HepG2 (cell line): ENCODE data around the gene PHKG1. TPM values are rescaled to one million over a fixed set of nuclear protein-coding genes. Genes with fewer than 3 reads are reported as not detected.

ENCODE experiments used
- ATF3 ChIP-seq: sonication (generic); formaldehyde crosslinking; IDR thresholded peaks from 2 replicates; pipeline ENCODE4 v1.4.0; 2020; ENCODE audit warnings: missing genetic modification reagents
- ERF ChIP-seq: IDR thresholded peaks from 2 replicates; pipeline ENCODE4 v1.6.1; 2018; ENCODE audit warnings: missing biosample characterization, missing genetic modification reagents
- FUBP1 ChIP-seq: sonication (generic); formaldehyde crosslinking; IDR thresholded peaks from 2 replicates; pipeline ENCODE4 v1.5.1; 2020; ENCODE audit warnings: missing genetic modification reagents, mild to moderate bottlenecking, borderline replicate concordance
- HOXA7 ChIP-seq: sonication (generic); formaldehyde crosslinking; IDR thresholded peaks from 2 replicates; pipeline ENCODE4 v1.8.1; 2022; ENCODE audit warnings: mild to moderate bottlenecking, missing genetic modification reagents, moderate library complexity
- NFE2L1 ChIP-seq: sonication (generic); formaldehyde crosslinking; IDR thresholded peaks from 2 replicates; pipeline ENCODE4 v1.4.0; 2020; ENCODE audit warnings: missing genetic modification reagents, mild to moderate bottlenecking, borderline replicate concordance
- NR2F1 ChIP-seq, 2 experiments: fragments of 450-650 bp in 1 of 2; formaldehyde crosslinking in 1 of 2; IDR thresholded peaks; 2 replicates each; pipeline versions ENCODE4 v1.5.0 to v1.6.1; 2016 to 2020; ENCODE audit warnings: mild to moderate bottlenecking in 1 of 2, missing compliant biosample characterization in 1 of 2, missing genetic modification reagents in 1 of 2, moderate library complexity in 1 of 2
- NRL ChIP-seq: sonication (generic); formaldehyde crosslinking; IDR thresholded peaks from 2 replicates; pipeline ENCODE4 v1.5.0; 2020; ENCODE audit warnings: missing genetic modification reagents, mild to moderate bottlenecking, moderate library complexity, borderline replicate concordance
- ZC3H4 ChIP-seq: sonication (generic); formaldehyde crosslinking; IDR thresholded peaks from 2 replicates; pipeline ENCODE4 v1.4.0; 2020; ENCODE audit warnings: missing genetic modification reagents, borderline replicate concordance
- ZFP36L2 ChIP-seq: sonication (generic); formaldehyde crosslinking; IDR thresholded peaks from 2 replicates; pipeline ENCODE4 v1.4.0; 2020; ENCODE audit warnings: missing genetic modification reagents
- ZHX1 ChIP-seq: sonication (generic); formaldehyde crosslinking; IDR thresholded peaks from 2 replicates; pipeline ENCODE4 v1.8.1; 2022; ENCODE audit warnings: low read depth, mild to moderate bottlenecking, missing genetic modification reagents
- ZNF280B ChIP-seq: sonication (generic); formaldehyde crosslinking; IDR thresholded peaks from 2 replicates; pipeline ENCODE4 v1.5.0; 2020; ENCODE audit warnings: missing genetic modification reagents, mild to moderate bottlenecking, borderline replicate concordance
- ZNF282 ChIP-seq: fragments of 450-650 bp; IDR thresholded peaks from 2 replicates; pipeline ENCODE4 v1.6.1; 2018; ENCODE audit not compliant: partially characterized antibody
- ZNF430 ChIP-seq: sonication (generic); formaldehyde crosslinking; IDR thresholded peaks from 2 replicates; pipeline ENCODE4 v1.9.0; 2021; ENCODE audit warnings: mild to moderate bottlenecking, missing genetic modification reagents
- ZNF552 ChIP-seq: sonication (generic); formaldehyde crosslinking; IDR thresholded peaks from 2 replicates; pipeline ENCODE4 v1.9.0; 2022; ENCODE audit warnings: missing genetic modification reagents, mild to moderate bottlenecking, borderline replicate concordance
- ZNF615 ChIP-seq: sonication (generic); formaldehyde crosslinking; IDR thresholded peaks from 2 replicates; pipeline ENCODE4 v1.5.0; 2020; ENCODE audit warnings: mild to moderate bottlenecking, missing genetic modification reagents, borderline replicate concordance
- ZNF616 ChIP-seq: sonication (generic); formaldehyde crosslinking; IDR thresholded peaks from 2 replicates; pipeline ENCODE4 v1.5.0; 2020; ENCODE audit warnings: low read depth, mild to moderate bottlenecking, missing genetic modification reagents
- ZNF674 ChIP-seq: sonication (generic); formaldehyde crosslinking; IDR thresholded peaks from 2 replicates; pipeline ENCODE4 v1.5.0; 2020; ENCODE audit warnings: low read depth, mild to moderate bottlenecking, missing genetic modification reagents
- polyA plus RNA-seq, 8 experiments: library from polyadenylated mRNA; depleted of rRNA in 3 of 8; stranded (reverse) in 7 of 8; unstranded in 1 of 8; fragments of >200 nt; fragmentation: Illumina TruSeq in 4 of 8; extraction: Trizol in 4 of 8; gene quantifications; 2 replicates each; pipeline versions ENCODE4 v1.2.1 to v1.2.3, GENCODE V29; 2011 to 2016; ENCODE audit warnings: low read depth in 4 of 8, missing spikeins in 1 of 8, mixed read lengths in 1 of 8; ENCODE audit not compliant: insufficient read depth in 1 of 8
- total RNA-seq, 5 experiments: library from RNA; depleted of rRNA; stranded (reverse); fragments of >200 nt; fragmentation: Illumina TruSeq; extraction: Trizol; gene quantifications; 2 replicates each; pipeline ENCODE4 v1.2.3, GENCODE V29; 2016; ENCODE audit warnings: low read depth in 1 of 5

The PHKG1 gene
- total and polyA plus RNA-seq, 2 of the 13 experiments (the other 11 are each of a cell fraction or from before 2014, with no cell fraction given) = 0.44 to 0.71 TPM

GRCh38 chr7:56033671-56034432 lies 58.9 kb downstream of the PHKG1 start (continued):
- no peak; the same call in 1 of the 2 replicates for TF ChIP-seq ZNF280B (CRISPR knock-in tag)
- peak; percentile 76; the same call in 1 of the 2 replicates for TF ChIP-seq NRL (CRISPR knock-in tag)
- no peak for TF ChIP-seq NR2F1 (CRISPR knock-in tag; IDR thresholded peaks at IDR 0.05)
- TF ChIP-seq ZC3H4 (CRISPR knock-in tag) = no peak
- no peak for TF ChIP-seq ZNF616
- TF ChIP-seq ZNF552 (CRISPR knock-in tag) = no peak; the same call in 1 of the 2 replicates
- no peak for TF ChIP-seq ZNF615 (CRISPR knock-in tag)
- no peak; the same call in 1 of the 2 replicates for TF ChIP-seq ZNF430 (CRISPR knock-in tag)
- TF ChIP-seq ZHX1 (CRISPR knock-in tag) = no peak
- no peak for TF ChIP-seq ZNF282
- TF ChIP-seq HOXA7 (CRISPR knock-in tag) = no peak
- no peak for TF ChIP-seq ZFP36L2 (CRISPR knock-in tag)
- TF ChIP-seq ERF = peak; percentile 85; the same call in 1 of the 2 replicates
- TF ChIP-seq ZNF674 (CRISPR knock-in tag) = no peak
- TF ChIP-seq FUBP1 (CRISPR knock-in tag) = no peak
- TF ChIP-seq NFE2L1 (CRISPR knock-in tag) = no peak; the same call in 1 of the 2 replicates
- TF ChIP-seq ATF3 (CRISPR knock-in tag) = peak; percentile 83
